ENCODE results near the gene VIL1. TPM values are rescaled to one million over a fixed set of nuclear protein-coding genes. Genes with fewer than 3 reads are reported as not detected.

VIL1 gene
- total and polyA plus RNA-seq, 2 of the 13 experiments (the other 11 are each of a cell fraction or from before 2014, with no cell fraction given), result 287 to 301 TPM

DNA sequence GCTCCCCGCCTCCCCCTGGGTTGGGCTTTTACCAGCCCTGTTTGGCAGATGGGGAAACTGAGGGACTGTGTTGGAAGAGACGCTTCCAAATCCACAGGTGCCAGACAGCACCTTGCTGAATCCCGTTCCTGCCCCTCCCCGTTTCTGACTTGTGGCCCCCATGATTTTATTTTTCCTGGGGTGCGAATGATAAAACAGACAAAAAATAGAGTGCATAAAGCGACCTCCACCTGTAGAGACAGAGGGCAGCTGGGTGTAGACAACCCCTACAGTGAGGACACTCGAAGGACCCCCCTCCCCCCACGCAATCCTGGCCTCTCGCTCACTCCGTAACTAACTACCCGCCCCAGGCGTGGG, 21.5 kb upstream of the VIL1 start (continued):
- TF ChIP-seq, protein P1, sequence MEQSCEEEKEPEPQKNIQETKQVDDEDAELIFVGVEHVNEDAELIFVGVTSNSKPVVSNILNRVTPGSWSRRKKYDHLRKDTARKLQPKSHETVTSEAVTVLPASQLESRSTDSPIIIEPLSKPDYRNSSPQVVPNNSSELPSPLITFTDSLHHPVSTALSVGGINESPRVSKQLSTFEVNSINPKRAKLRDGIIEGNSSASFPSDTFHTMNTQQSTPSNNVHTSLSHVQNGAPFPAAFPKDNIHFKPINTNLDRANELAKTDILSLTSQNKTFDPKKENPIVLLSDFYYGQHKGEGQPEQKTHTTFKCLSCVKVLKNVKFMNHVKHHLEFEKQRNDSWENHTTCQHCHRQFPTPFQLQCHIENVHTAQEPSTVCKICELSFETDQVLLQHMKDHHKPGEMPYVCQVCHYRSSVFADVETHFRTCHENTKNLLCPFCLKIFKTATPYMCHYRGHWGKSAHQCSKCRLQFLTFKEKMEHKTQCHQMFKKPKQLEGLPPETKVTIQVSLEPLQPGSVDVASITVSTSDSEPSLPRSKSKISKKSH (CRISPR knock-in tag; IDR thresholded peaks at IDR 0.05; ENCODE audit: borderline replicate concordance), result no peak
- TF ChIP-seq CHD2 (IDR thresholded peaks at IDR 0.05; ENCODE audit: low read depth, low read length) (no peak), MEF2D (CRISPR knock-in tag; IDR thresholded peaks at IDR 0.05) (no peak), PHF5A (CRISPR knock-in tag; IDR thresholded peaks at IDR 0.05; ENCODE audit: low read depth, unreplicated experiment) (peak; percentile 18), TBL1XR1 (IDR thresholded peaks at IDR 0.05; ENCODE audit: borderline replicate concordance, low read length, partially characterized antibody) (no peak), ZNF256 (CRISPR knock-in tag; conservative IDR thresholded peaks at IDR 0.05) (no peak), ZFP36L2 (CRISPR knock-in tag; IDR thresholded peaks at IDR 0.05) (no peak), NFIB (CRISPR knock-in tag; IDR thresholded peaks at IDR 0.05; ENCODE audit: borderline replicate concordance) (no peak), ELF3 (CRISPR knock-in tag; IDR thresholded peaks at IDR 0.05) (no peak), ZNF703 (CRISPR knock-in tag; IDR thresholded peaks at IDR 0.05; ENCODE audit: borderline replicate concordance) (0 out of 2 replicates have a peak, but pooled peaks have one; percentile 54), ZNF775 (CRISPR knock-in tag; IDR thresholded peaks at IDR 0.05; ENCODE audit: borderline replicate concordance) (0 out of 2 replicates have a peak, but pooled peaks have one; percentile 67), ZNF292 (CRISPR knock-in tag; IDR thresholded peaks at IDR 0.05; ENCODE audit: borderline replicate concordance, low read depth) (no peak), SNAPC2 (CRISPR knock-in tag; IDR thresholded peaks at IDR 0.05) (no peak), SIN3B (IDR thresholded peaks at IDR 0.05; ENCODE audit: low read length) (no peak), KLF11 (CRISPR knock-in tag; IDR thresholded peaks at IDR 0.05) (0 out of 2 replicates have a peak, but pooled peaks have one; percentile 0)
- TF ChIP-seq, protein P2, sequence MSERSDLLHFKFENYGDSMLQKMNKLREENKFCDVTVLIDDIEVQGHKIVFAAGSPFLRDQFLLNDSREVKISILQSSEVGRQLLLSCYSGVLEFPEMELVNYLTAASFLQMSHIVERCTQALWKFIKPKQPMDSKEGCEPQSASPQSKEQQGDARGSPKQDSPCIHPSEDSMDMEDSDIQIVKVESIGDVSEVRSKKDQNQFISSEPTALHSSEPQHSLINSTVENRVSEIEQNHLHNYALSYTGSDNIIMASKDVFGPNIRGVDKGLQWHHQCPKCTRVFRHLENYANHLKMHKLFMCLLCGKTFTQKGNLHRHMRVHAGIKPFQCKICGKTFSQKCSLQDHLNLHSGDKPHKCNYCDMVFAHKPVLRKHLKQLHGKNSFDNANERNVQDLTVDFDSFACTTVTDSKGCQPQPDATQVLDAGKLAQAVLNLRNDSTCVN (CRISPR knock-in tag; IDR thresholded peaks at IDR 0.05; ENCODE audit: borderline replicate concordance), result no peak
- TF ChIP-seq, protein P3, sequence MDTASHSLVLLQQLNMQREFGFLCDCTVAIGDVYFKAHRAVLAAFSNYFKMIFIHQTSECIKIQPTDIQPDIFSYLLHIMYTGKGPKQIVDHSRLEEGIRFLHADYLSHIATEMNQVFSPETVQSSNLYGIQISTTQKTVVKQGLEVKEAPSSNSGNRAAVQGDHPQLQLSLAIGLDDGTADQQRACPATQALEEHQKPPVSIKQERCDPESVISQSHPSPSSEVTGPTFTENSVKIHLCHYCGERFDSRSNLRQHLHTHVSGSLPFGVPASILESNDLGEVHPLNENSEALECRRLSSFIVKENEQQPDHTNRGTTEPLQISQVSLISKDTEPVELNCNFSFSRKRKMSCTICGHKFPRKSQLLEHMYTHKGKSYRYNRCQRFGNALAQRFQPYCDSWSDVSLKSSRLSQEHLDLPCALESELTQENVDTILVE (CRISPR knock-in tag; IDR thresholded peaks at IDR 0.05), result no peak
- TF ChIP-seq, protein P4, sequence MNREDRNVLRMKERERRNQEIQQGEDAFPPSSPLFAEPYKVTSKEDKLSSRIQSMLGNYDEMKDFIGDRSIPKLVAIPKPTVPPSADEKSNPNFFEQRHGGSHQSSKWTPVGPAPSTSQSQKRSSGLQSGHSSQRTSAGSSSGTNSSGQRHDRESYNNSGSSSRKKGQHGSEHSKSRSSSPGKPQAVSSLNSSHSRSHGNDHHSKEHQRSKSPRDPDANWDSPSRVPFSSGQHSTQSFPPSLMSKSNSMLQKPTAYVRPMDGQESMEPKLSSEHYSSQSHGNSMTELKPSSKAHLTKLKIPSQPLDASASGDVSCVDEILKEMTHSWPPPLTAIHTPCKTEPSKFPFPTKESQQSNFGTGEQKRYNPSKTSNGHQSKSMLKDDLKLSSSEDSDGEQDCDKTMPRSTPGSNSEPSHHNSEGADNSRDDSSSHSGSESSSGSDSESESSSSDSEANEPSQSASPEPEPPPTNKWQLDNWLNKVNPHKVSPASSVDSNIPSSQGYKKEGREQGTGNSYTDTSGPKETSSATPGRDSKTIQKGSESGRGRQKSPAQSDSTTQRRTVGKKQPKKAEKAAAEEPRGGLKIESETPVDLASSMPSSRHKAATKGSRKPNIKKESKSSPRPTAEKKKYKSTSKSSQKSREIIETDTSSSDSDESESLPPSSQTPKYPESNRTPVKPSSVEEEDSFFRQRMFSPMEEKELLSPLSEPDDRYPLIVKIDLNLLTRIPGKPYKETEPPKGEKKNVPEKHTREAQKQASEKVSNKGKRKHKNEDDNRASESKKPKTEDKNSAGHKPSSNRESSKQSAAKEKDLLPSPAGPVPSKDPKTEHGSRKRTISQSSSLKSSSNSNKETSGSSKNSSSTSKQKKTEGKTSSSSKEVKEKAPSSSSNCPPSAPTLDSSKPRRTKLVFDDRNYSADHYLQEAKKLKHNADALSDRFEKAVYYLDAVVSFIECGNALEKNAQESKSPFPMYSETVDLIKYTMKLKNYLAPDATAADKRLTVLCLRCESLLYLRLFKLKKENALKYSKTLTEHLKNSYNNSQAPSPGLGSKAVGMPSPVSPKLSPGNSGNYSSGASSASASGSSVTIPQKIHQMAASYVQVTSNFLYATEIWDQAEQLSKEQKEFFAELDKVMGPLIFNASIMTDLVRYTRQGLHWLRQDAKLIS (CRISPR knock-in tag; IDR thresholded peaks at IDR 0.05), result no peak
- TF ChIP-seq, protein P5, sequence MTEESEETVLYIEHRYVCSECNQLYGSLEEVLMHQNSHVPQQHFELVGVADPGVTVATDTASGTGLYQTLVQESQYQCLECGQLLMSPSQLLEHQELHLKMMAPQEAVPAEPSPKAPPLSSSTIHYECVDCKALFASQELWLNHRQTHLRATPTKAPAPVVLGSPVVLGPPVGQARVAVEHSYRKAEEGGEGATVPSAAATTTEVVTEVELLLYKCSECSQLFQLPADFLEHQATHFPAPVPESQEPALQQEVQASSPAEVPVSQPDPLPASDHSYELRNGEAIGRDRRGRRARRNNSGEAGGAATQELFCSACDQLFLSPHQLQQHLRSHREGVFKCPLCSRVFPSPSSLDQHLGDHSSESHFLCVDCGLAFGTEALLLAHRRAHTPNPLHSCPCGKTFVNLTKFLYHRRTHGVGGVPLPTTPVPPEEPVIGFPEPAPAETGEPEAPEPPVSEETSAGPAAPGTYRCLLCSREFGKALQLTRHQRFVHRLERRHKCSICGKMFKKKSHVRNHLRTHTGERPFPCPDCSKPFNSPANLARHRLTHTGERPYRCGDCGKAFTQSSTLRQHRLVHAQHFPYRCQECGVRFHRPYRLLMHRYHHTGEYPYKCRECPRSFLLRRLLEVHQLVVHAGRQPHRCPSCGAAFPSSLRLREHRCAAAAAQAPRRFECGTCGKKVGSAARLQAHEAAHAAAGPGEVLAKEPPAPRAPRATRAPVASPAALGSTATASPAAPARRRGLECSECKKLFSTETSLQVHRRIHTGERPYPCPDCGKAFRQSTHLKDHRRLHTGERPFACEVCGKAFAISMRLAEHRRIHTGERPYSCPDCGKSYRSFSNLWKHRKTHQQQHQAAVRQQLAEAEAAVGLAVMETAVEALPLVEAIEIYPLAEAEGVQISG (CRISPR knock-in tag; IDR thresholded peaks at IDR 0.05), result no peak

Measured in HepG2 (cell line).